NB4 (cell line): ENCODE measurements around the gene ZBTB3.

Experiments used
- CTCF ChIP-seq: IDR thresholded peaks from one replicate; pipeline ENCODE4 v1.5.1; 2012; ENCODE audit warnings: low read depth, low read length
- MAX ChIP-seq: IDR thresholded peaks from 2 replicates; pipeline ENCODE4 v1.6.1; 2011; ENCODE audit warnings: low read depth, low read length
- MYC ChIP-seq: IDR thresholded peaks from 2 replicates; pipeline ENCODE4 v1.6.1; 2011; ENCODE audit warnings: low read depth, low read length
- POLR2A ChIP-seq: IDR thresholded peaks from 2 replicates; pipeline ENCODE4 v1.6.1; 2011; ENCODE audit warnings: mild to moderate bottlenecking; ENCODE audit not compliant: insufficient read length; ENCODE audit errors: extremely low read depth

- TF ChIP-seq POLR2A, result no peak
- no peak for TF ChIP-seq CTCF
- no peak for TF ChIP-seq MAX
- no peak for TF ChIP-seq MYC
These were observed 23.4 kb upstream of the ZBTB3 start for GRCh38 chr11:62777389-62777788.
